Endothelial cell (in vitro differentiated cells): ENCODE measurements around the gene ACSF3. TPM values are rescaled to one million over a fixed set of nuclear protein-coding genes. Genes with fewer than 3 reads are reported as not detected.

Experiments used
- DNase-seq: peaks from one replicate; pipeline ENCODE4 v3.0.0; 2021; ENCODE audit warnings: low spot score
- H3K27ac Mint-ChIP-seq: one replicate; pipeline ENCODE4 v1.8.0; 2021; ENCODE audit warnings: mixed read lengths, inconsistent platforms; ENCODE audit not compliant: unreplicated experiment
- H3K27me3 Mint-ChIP-seq: one replicate; pipeline ENCODE4 v1.8.0; 2021; ENCODE audit warnings: mild to moderate bottlenecking, moderate library complexity, mixed read lengths, inconsistent platforms; ENCODE audit not compliant: unreplicated experiment
- H3K36me3 Mint-ChIP-seq: one replicate; pipeline ENCODE4 v1.8.0; 2021; ENCODE audit warnings: mild to moderate bottlenecking, low read depth, mixed read lengths, inconsistent platforms; ENCODE audit not compliant: unreplicated experiment
- H3K4me1 Mint-ChIP-seq: one replicate; pipeline ENCODE4 v1.8.0; 2021; ENCODE audit warnings: mild to moderate bottlenecking, mixed read lengths, inconsistent platforms; ENCODE audit not compliant: unreplicated experiment
- H3K4me3 Mint-ChIP-seq: one replicate; pipeline ENCODE4 v1.8.0; 2021; ENCODE audit warnings: mild to moderate bottlenecking, mixed read lengths, inconsistent platforms; ENCODE audit not compliant: unreplicated experiment
- H3K9me3 Mint-ChIP-seq: one replicate; pipeline ENCODE4 v1.8.0; 2021; ENCODE audit warnings: mixed read lengths, inconsistent platforms; ENCODE audit not compliant: unreplicated experiment
- CTCF ChIP-seq: fragments of 200-600 bp; sonication (generic); IDR thresholded peaks from one replicate; pipeline ENCODE4 v1.5.0; 2021; ENCODE audit warnings: antibody characterized with exemption; ENCODE audit not compliant: unreplicated experiment
- total RNA-seq: library from RNA; stranded (reverse); fragmentation: NEBNext Ultra II Directional; extraction: Animal tissue kit (Norgen Biotek cat#: 25700); gene quantifications from one replicate; pipeline ENCODE4 v1.2.1, GENCODE V29; 2021; ENCODE audit not compliant: unreplicated experiment

ACSF3 gene
- total RNA-seq, 1 donor from 2014 or later: 28.2 TPM

DNA sequence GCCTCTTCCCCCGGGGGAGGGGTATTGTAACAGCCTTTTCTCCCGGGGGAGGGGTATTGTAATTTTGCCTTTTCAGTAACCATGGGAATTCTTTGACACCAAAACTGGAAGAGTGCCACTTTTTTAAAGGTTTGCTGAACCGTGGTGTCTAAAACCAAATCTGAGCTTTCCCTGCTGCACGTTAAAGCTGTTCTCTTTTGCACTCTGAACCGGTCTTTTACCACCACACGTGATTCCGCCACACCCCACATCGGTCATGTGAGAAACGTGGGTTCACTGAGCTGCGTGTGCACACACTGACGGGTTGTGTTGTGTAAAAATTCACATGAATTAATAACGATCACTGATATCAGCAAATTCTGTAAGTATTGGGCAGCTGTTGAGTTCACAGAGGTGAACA, 9.2 kb upstream of the ACSF3 start:
- H3K36me3 Mint-ChIP-seq: peaks cover 3% of the 10 kb centered on the region
- no peaks in the 10 kb centered on the region for H3K9me3 Mint-ChIP-seq
- peaks cover 9% of the 10 kb centered on the region for H3K27me3 Mint-ChIP-seq
- H3K27ac Mint-ChIP-seq: no peak overlapping the region
- H3K4me3 Mint-ChIP-seq: no peak overlapping the region
- DNase-seq: no peak
- TF ChIP-seq CTCF: no peak
- H3K4me1 Mint-ChIP-seq: no peaks in the 10 kb centered on the region

- TF ChIP-seq CTCF: no peak
- no peaks in the 10 kb centered on the region for H3K9me3 Mint-ChIP-seq
- no peak overlapping the region for H3K4me3 Mint-ChIP-seq
- H3K27me3 Mint-ChIP-seq: peaks cover 9% of the 10 kb centered on the region
- no peaks in the 10 kb centered on the region for H3K4me1 Mint-ChIP-seq
- peaks cover 3% of the 10 kb centered on the region for H3K36me3 Mint-ChIP-seq
- no peak for DNase-seq
- H3K27ac Mint-ChIP-seq: no peak overlapping the region
Measured at GRCh38 chr16:89084814-89085612, 8.6 kb upstream of the ACSF3 start.

GRCh38 chr16:89085755-89086154, 7.9 kb upstream of the ACSF3 start:
- H3K9me3 Mint-ChIP-seq: no peaks in the 10 kb centered on the region
- H3K4me3 Mint-ChIP-seq: no peak overlapping the region
- no peaks in the 10 kb centered on the region for H3K4me1 Mint-ChIP-seq
- H3K27ac Mint-ChIP-seq: no peak overlapping the region
- peaks cover 3% of the 10 kb centered on the region for H3K36me3 Mint-ChIP-seq
- H3K27me3 Mint-ChIP-seq: peaks cover 8% of the 10 kb centered on the region
- no peak for DNase-seq
- no peak for TF ChIP-seq CTCF

- no peak overlapping the region for H3K27ac Mint-ChIP-seq
- peaks cover 16% of the 10 kb centered on the region for H3K27me3 Mint-ChIP-seq
- H3K36me3 Mint-ChIP-seq: peaks cover 3% of the 10 kb centered on the region
- H3K4me1 Mint-ChIP-seq: no peaks in the 10 kb centered on the region
- DNase-seq: no peak
- no peak overlapping the region for H3K4me3 Mint-ChIP-seq
- H3K9me3 Mint-ChIP-seq: no peaks in the 10 kb centered on the region
- TF ChIP-seq CTCF: no peak
Measured at GRCh38 chr16:89087922-89088497, 5.6 kb upstream of the ACSF3 start.

DNA sequence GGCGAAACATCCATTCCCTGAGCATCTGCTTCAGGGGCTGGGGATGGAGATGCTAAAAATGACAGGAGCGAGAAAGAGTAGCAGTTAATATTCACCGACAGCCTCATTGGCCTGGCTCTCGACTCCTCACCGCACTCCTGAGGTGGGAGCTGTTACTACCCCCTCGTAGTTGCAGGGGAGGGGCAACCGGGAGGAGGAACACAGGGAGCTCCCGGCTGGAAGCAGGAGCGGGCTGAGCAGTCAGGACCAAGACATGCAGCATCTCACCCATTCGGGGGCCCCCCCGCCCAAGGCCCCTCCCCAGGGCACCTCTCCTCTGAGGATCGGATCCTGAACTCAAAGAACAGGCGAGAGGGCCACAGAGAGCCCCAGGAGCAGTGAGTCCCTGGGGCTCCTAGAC, 4.5 kb upstream of the ACSF3 start:
- Mint-ChIP-seq H3K4me1 (peaks cover under 1% of the 10 kb centered on the region), H3K4me3 (no peak overlapping the region), H3K9me3 (no peaks in the 10 kb centered on the region), H3K36me3 (peaks cover 3% of the 10 kb centered on the region), H3K27me3 (peaks cover 16% of the 10 kb centered on the region), H3K27ac (no peak overlapping the region)
- DNase-seq: no peak
- TF ChIP-seq CTCF: no peak
